NCI-H1105 treated with DMSO at 0.1 percent for 48 hours (cell line): ENCODE measurements around the gene CTNNA3.

Experiments used
- DNase-seq: peaks from one replicate; lab custom pipeline; 2025; lab: John Stamatoyannopoulos, UW

Gene CTNNA3

GRCh38 chr10:66218289-66218688, 1477.7 kb downstream of the CTNNA3 start:
- DNase-seq: no peak

GRCh38 chr10:66215920-66216319, 1480.1 kb downstream of the CTNNA3 start:
- DNase-seq: no peak

GRCh38 chr10:66214721-66215404, 1481.1 kb downstream of the CTNNA3 start:
- DNase-seq: no peak

- no peak for DNase-seq
Measured at GRCh38 chr10:66209025-66209424, 1487.0 kb downstream of the CTNNA3 start.

GRCh38 chr10:66204838-66205237, 1491.2 kb downstream of the CTNNA3 start:
- no peak for DNase-seq

- DNase-seq: no peak
Measured at GRCh38 chr10:66202101-66202500, 1493.9 kb downstream of the CTNNA3 start.

- no peak for DNase-seq
Measured at GRCh38 chr10:66192162-66192831, 1503.7 kb downstream of the CTNNA3 start.

GRCh38 chr10:66190413-66190812, 1505.6 kb downstream of the CTNNA3 start:
- DNase-seq: no peak

- DNase-seq: no peak
Measured at GRCh38 chr10:66189271-66189670, 1506.7 kb downstream of the CTNNA3 start.

- DNase-seq: no peak
Measured at GRCh38 chr10:66187053-66187733, 1508.8 kb downstream of the CTNNA3 start.

- DNase-seq: no peak
Measured at GRCh38 chr10:66183028-66183427, 1513.0 kb downstream of the CTNNA3 start.

- peak; percentile 8 for DNase-seq
Measured at GRCh38 chr10:66180581-66181318, 1515.2 kb downstream of the CTNNA3 start.

GRCh38 chr10:66180021-66180420, 1516.0 kb downstream of the CTNNA3 start:
- no peak for DNase-seq

GRCh38 chr10:66176772-66177171, 1519.2 kb downstream of the CTNNA3 start:
- no peak for DNase-seq

- DNase-seq: no peak
Measured at GRCh38 chr10:66167816-66168215, 1528.2 kb downstream of the CTNNA3 start.

- DNase-seq: no peak
Measured at GRCh38 chr10:66162560-66163143, 1533.3 kb downstream of the CTNNA3 start.

GRCh38 chr10:66151346-66151745, 1544.6 kb downstream of the CTNNA3 start:
- DNase-seq: no peak

GRCh38 chr10:66148312-66148711, 1547.7 kb downstream of the CTNNA3 start:
- DNase-seq: no peak

GRCh38 chr10:66144016-66144415, 1552.0 kb downstream of the CTNNA3 start:
- no peak for DNase-seq

GRCh38 chr10:66102756-66103155, 1593.2 kb downstream of the CTNNA3 start:
- no peak for DNase-seq

GRCh38 chr10:66098595-66099480, 1597.2 kb downstream of the CTNNA3 start:
- DNase-seq: no peak
